ENCODE data around the gene NAA10. TPM values are rescaled to one million over a fixed set of nuclear protein-coding genes. Genes with fewer than 3 reads are reported as not detected.

NAA10 gene
- total and polyA plus RNA-seq, 2 of the 13 experiments (the other 11 are each of a cell fraction or from before 2014, with no cell fraction given), result 49.2 to 51.7 TPM

DNA sequence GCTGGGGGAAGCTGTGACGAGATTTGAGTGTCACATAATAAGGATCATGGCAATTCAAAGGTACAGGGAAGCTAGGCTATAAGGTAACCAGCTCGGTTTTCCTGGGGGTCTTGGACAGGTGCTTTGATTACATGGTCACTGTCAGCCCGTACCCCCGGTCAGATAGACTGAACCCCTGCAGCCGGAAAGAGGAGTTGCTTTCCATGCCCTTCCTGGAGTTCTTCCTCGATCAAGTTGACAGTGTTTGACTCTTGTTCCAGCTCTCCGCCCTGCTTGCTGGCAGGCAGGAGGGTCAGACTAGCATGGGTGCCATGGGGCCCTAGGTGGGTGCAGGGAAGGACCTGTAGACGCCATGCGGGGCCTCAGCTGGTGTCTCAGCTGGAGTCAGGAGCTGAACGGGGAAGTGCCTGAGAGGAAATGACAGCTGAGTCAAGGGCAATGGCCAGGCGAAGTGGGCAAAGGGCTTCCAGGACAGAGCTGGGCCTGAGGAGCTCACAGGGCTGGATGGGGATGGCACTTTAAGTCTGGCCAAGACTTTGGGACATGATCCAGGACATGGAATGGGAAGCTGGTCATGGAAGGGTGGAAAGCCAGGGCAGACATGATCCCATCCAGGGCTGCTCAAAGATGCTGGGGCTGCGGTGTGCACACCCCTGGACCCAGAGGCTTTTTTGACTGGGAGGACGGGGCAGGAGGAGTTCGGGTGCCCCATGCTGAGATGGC, 39.3 kb upstream of the NAA10 start:
- H3K4me3 ChIP-seq (replicated peaks in 1 of 3; ENCODE audit: insufficient read depth in 1 of 3, low read depth in 2 of 3, low read length in 3 of 3), result peak overlapping the region in 1 of 3 experiments; percentile 90; a peak in 2 of 6 replicates
- H3K9ac ChIP-seq (ENCODE audit: insufficient read depth, low read depth, low read length), result peak overlapping the region; percentile 49
- BruUV-seq (replicated peaks), result no TSS peak
- no peak for DNase-seq (ENCODE audit: low spot score)
- ChIA-PET POLR2A (interaction anchor here (0.7 to 6.3 kb wide), 5 partner anchors 11 to 64 kb away, joined by 3 to 54 read pairs (median 5); no protein-coding TSS in a partner anchor), CTCF (ENCODE audit: low intra/inter-chr PET ratio, low total read pairs) (no interaction called here)
- H3K79me2 ChIP-seq (ENCODE audit: insufficient read depth, low read length), result peaks cover 25% of the 10 kb centered on the region
- no peaks in the 10 kb centered on the region for H3K36me3 ChIP-seq (replicated peaks in 1 of 2; ENCODE audit: control insufficient read depth in 1 of 2, insufficient read depth in 2 of 2, low read length in 2 of 2)
- 62% methylated on average over 7 of the region's 14 CpGs for WGBS (ENCODE audit: low lambda C conversion rate)
- no peak for ATAC-seq
- in situ Hi-C loops (cut with HindIII; ENCODE audit: extremely low pct_ligation_motif_present, low pct_unique_long_range_greater_than_20kb), result loop anchor here (5.0 kb wide), 1 partner anchor 38 kb away; no protein-coding TSS in a partner anchor
- H3K27ac ChIP-seq (ENCODE audit: extremely low read length, insufficient read depth, low read length), result peak overlapping the region; percentile 95
- peaks cover 30% of the 10 kb centered on the region for H3K4me1 ChIP-seq (ENCODE audit: insufficient read depth, low read length)
- peak overlapping the region; percentile 80 for H3K4me2 ChIP-seq (ENCODE audit: low read depth, low read length)
- FAIRE-seq, result no peak
- no peaks in the 10 kb centered on the region for H3K9me3 ChIP-seq (ENCODE audit: low read length)
- intact Hi-C loops (cut with micrococcal nuclease; ENCODE audit: unreplicated experiment), result no loop called here
- H4K20me1 ChIP-seq (ENCODE audit: insufficient read depth, low read length), result peaks cover 6% of the 10 kb centered on the region
- no peak overlapping the region for H2AFZ ChIP-seq (ENCODE audit: low read length)
- no peaks in the 10 kb centered on the region; a peak in 1 of 5 replicates for H3K27me3 ChIP-seq (ENCODE audit: control insufficient read depth in 1 of 2, insufficient read depth in 2 of 2, low read length in 2 of 2)
- TF ChIP-seq RBFOX2 (IDR thresholded peaks at IDR 0.05; ENCODE audit: low read depth, low read length) (no peak), SOX13 (IDR thresholded peaks at IDR 0.05) (no peak), SOX13 (CRISPR knock-in tag; conservative IDR thresholded peaks at IDR 0.05 in 1 of 2, IDR thresholded peaks at IDR 0.05 in 1 of 2) (no peak), ZNF432 (CRISPR knock-in tag; IDR thresholded peaks at IDR 0.05; ENCODE audit: borderline replicate concordance) (no peak), HDAC1 (CRISPR knock-in tag; IDR thresholded peaks at IDR 0.05) (0 out of 2 replicates have a peak, but pooled peaks have one; percentile 14), GABPB1 (CRISPR knock-in tag; IDR thresholded peaks at IDR 0.05) (0 out of 2 replicates have a peak, but pooled peaks have one; percentile 2), CBX5 (CRISPR knock-in tag; IDR thresholded peaks at IDR 0.05; ENCODE audit: borderline replicate concordance) (no peak)
- TF ChIP-seq, protein P1, sequence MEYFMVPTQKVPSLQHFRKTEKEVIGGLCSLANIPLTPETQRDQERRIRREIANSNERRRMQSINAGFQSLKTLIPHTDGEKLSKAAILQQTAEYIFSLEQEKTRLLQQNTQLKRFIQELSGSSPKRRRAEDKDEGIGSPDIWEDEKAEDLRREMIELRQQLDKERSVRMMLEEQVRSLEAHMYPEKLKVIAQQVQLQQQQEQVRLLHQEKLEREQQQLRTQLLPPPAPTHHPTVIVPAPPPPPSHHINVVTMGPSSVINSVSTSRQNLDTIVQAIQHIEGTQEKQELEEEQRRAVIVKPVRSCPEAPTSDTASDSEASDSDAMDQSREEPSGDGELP (IDR thresholded peaks at IDR 0.05; ENCODE audit: borderline replicate concordance, low read depth), result peak; percentile 74; the same call in 1 of the 2 replicates
- TF ChIP-seq, protein P2, sequence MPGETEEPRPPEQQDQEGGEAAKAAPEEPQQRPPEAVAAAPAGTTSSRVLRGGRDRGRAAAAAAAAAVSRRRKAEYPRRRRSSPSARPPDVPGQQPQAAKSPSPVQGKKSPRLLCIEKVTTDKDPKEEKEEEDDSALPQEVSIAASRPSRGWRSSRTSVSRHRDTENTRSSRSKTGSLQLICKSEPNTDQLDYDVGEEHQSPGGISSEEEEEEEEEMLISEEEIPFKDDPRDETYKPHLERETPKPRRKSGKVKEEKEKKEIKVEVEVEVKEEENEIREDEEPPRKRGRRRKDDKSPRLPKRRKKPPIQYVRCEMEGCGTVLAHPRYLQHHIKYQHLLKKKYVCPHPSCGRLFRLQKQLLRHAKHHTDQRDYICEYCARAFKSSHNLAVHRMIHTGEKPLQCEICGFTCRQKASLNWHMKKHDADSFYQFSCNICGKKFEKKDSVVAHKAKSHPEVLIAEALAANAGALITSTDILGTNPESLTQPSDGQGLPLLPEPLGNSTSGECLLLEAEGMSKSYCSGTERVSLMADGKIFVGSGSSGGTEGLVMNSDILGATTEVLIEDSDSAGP (CRISPR knock-in tag; IDR thresholded peaks at IDR 0.05; ENCODE audit: borderline replicate concordance), result 0 out of 2 replicates have a peak, but pooled peaks have one; percentile 28
- TF ChIP-seq, protein P3, sequence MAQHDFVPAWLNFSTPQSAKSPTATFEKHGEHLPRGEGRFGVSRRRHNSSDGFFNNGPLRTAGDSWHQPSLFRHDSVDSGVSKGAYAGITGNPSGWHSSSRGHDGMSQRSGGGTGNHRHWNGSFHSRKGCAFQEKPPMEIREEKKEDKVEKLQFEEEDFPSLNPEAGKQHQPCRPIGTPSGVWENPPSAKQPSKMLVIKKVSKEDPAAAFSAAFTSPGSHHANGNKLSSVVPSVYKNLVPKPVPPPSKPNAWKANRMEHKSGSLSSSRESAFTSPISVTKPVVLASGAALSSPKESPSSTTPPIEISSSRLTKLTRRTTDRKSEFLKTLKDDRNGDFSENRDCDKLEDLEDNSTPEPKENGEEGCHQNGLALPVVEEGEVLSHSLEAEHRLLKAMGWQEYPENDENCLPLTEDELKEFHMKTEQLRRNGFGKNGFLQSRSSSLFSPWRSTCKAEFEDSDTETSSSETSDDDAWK (CRISPR knock-in tag; IDR thresholded peaks at IDR 0.05), result no peak
- TF ChIP-seq, protein P4, sequence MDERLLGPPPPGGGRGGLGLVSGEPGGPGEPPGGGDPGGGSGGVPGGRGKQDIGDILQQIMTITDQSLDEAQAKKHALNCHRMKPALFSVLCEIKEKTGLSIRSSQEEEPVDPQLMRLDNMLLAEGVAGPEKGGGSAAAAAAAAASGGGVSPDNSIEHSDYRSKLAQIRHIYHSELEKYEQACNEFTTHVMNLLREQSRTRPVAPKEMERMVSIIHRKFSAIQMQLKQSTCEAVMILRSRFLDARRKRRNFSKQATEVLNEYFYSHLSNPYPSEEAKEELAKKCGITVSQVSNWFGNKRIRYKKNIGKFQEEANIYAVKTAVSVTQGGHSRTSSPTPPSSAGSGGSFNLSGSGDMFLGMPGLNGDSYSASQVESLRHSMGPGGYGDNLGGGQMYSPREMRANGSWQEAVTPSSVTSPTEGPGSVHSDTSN (CRISPR knock-in tag; IDR thresholded peaks at IDR 0.05), result no peak
- TF ChIP-seq, protein P5, sequence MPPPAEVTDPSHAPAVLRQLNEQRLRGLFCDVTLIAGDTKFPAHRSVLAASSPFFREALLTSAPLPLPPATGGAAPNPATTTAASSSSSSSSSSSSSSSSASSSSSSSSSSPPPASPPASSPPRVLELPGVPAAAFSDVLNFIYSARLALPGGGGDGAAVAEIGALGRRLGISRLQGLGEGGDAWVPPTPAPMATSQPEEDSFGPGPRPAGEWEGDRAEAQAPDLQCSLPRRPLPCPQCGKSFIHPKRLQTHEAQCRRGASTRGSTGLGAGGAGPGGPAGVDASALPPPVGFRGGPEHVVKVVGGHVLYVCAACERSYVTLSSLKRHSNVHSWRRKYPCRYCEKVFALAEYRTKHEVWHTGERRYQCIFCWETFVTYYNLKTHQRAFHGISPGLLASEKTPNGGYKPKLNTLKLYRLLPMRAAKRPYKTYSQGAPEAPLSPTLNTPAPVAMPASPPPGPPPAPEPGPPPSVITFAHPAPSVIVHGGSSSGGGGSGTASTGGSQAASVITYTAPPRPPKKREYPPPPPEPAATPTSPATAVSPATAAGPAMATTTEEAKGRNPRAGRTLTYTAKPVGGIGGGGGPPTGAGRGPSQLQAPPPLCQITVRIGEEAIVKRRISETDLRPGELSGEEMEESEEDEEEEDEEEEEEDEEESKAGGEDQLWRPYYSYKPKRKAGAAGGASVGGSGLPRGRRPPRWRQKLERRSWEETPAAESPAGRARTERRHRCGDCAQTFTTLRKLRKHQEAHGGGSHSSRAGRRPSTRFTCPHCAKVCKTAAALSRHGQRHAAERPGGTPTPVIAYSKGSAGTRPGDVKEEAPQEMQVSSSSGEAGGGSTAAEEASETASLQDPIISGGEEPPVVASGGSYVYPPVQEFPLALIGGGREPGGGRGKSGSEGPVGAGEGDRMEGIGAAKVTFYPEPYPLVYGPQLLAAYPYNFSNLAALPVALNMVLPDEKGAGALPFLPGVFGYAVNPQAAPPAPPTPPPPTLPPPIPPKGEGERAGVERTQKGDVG (CRISPR knock-in tag; IDR thresholded peaks at IDR 0.05; ENCODE audit: borderline replicate concordance), result no peak
